ENCODE data around the gene BLNK. TPM values are rescaled to one million over a fixed set of nuclear protein-coding genes. Genes with fewer than 3 reads are reported as not detected.

Gene BLNK
- total RNA-seq, 1 donor from 2014 or later: not detected

DNA sequence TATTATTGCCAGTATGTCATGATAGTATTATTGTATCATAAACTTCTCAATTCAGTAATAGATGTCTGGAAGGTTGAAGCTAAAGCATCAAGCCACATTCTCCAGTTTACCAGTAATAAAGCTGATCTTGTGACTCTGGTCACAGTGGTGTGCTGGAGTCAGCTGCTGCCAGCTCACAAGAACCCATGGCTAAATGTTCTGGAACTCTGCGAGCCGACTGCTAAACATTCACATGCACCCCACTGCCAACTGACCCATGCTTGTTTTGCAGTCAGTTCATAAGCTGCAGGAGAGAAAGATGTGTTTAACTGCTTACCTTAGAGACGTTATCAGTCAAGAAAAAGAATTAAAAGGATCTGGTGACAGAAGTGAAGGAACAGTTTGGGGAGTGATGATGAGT, 27.0 kb upstream of the BLNK start:
- H3K4me1 Mint-ChIP-seq: peaks cover 10% of the 10 kb centered on the region
- peak overlapping the region; percentile 3 for H2AFZ ChIP-seq (replicated peaks)
- TF ChIP-seq EZH2phosphoT487 (IDR thresholded peaks at IDR 0.05) (no peak), EZH2 (IDR thresholded peaks at IDR 0.05) (no peak)
- TF ChIP-seq, protein P1, sequence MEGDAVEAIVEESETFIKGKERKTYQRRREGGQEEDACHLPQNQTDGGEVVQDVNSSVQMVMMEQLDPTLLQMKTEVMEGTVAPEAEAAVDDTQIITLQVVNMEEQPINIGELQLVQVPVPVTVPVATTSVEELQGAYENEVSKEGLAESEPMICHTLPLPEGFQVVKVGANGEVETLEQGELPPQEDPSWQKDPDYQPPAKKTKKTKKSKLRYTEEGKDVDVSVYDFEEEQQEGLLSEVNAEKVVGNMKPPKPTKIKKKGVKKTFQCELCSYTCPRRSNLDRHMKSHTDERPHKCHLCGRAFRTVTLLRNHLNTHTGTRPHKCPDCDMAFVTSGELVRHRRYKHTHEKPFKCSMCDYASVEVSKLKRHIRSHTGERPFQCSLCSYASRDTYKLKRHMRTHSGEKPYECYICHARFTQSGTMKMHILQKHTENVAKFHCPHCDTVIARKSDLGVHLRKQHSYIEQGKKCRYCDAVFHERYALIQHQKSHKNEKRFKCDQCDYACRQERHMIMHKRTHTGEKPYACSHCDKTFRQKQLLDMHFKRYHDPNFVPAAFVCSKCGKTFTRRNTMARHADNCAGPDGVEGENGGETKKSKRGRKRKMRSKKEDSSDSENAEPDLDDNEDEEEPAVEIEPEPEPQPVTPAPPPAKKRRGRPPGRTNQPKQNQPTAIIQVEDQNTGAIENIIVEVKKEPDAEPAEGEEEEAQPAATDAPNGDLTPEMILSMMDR (IDR thresholded peaks at IDR 0.05): no peak
- DNase-seq (ENCODE audit: low spot score): no peak
- no peaks in the 10 kb centered on the region for H3K9me3 Mint-ChIP-seq
- H3K4me2 ChIP-seq: no peak overlapping the region
- no peak overlapping the region for H3K4me3 Mint-ChIP-seq
- no peak overlapping the region for H3K9ac ChIP-seq
- peaks cover 24% of the 10 kb centered on the region for H3K4me1 ChIP-seq
- peaks cover 14% of the 10 kb centered on the region for H3F3A ChIP-seq (ENCODE audit: low read depth)
- no peaks in the 10 kb centered on the region for H3K79me2 ChIP-seq (ENCODE audit: low read depth)
- H3K36me3 Mint-ChIP-seq: no peaks in the 10 kb centered on the region
- no peaks in the 10 kb centered on the region for H3K27me3 ChIP-seq
- peaks cover 3% of the 10 kb centered on the region for H3K27me3 Mint-ChIP-seq (ENCODE audit: insufficient read depth, low read depth)
- no peak overlapping the region for H3K4me3 ChIP-seq
- H3K27ac Mint-ChIP-seq: no peak overlapping the region
- H3K36me3 ChIP-seq: no peaks in the 10 kb centered on the region
- H3K27ac ChIP-seq: no peak overlapping the region
- H3K9me3 ChIP-seq (ENCODE audit: low read depth): no peaks in the 10 kb centered on the region
- H4K20me1 ChIP-seq (ENCODE audit: low read depth): no peaks in the 10 kb centered on the region

DNA sequence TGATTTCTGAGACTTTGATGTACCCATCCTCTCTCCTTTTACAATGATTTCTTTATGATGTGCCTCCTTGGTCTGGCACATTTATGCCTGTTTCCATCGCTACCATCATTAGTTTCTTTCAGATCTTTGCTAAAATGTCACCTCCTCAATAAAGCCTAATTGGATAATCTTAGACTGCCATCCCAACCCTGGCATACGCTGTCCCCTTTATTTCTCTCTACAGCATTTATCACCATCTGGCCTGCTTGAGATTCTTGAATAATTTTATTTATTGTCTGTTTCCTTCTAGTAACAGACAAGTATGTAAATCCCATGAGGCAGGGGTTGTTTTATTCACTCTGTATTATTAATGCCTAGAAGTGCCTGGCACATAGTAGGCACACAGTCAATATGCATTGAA, 26.1 kb upstream of the BLNK start:
- Histone ChIP-seq H3F3A (ENCODE audit: low read depth) (peaks cover 14% of the 10 kb centered on the region), H3K79me2 (ENCODE audit: low read depth) (no peaks in the 10 kb centered on the region)

DNA sequence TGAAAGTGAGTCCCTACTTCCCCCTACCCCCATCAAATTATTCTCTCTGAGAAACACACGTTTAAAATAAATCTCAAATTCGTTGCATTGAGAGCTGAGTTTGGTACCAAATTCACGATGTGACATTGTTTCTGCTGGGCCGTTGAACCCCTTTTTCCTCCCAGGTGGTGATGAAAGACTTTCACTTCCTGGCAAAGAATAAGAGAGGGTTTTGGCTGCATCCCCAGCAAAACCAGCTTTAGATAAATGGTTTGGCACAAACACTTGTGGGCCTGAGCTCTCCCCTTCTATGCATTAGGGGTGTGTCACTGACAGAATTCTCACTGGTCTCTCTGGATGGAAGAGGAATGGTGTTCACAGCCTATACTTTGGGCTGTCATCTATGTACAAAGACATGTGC, 24.1 kb upstream of the BLNK start:
- Histone ChIP-seq H3F3A (ENCODE audit: low read depth) (no peaks in the 10 kb centered on the region), H3K4me2 (no peak overlapping the region), H3K27me3 (no peaks in the 10 kb centered on the region), H3K36me3 (no peaks in the 10 kb centered on the region), H3K9me3 (ENCODE audit: low read depth) (no peaks in the 10 kb centered on the region), H3K4me1 (peaks cover 3% of the 10 kb centered on the region), H4K20me1 (ENCODE audit: low read depth) (no peaks in the 10 kb centered on the region), H2AFZ (replicated peaks) (no peak overlapping the region), H3K4me3 (no peak overlapping the region), H3K79me2 (ENCODE audit: low read depth) (no peaks in the 10 kb centered on the region), H3K9ac (no peak overlapping the region), H3K27ac (no peak overlapping the region)
- Mint-ChIP-seq H3K4me3 (no peak overlapping the region), H3K4me1 (peaks cover 3% of the 10 kb centered on the region), H3K27ac (no peak overlapping the region), H3K9me3 (no peaks in the 10 kb centered on the region), H3K36me3 (no peaks in the 10 kb centered on the region), H3K27me3 (ENCODE audit: insufficient read depth, low read depth) (no peaks in the 10 kb centered on the region)
- no peak for TF ChIP-seq EZH2phosphoT487 (IDR thresholded peaks at IDR 0.05)
- TF ChIP-seq, protein P1 (IDR thresholded peaks at IDR 0.05): no peak
- TF ChIP-seq EZH2 (IDR thresholded peaks at IDR 0.05): no peak
- DNase-seq (ENCODE audit: low spot score): no peak

More for the DNA sequence above, 26.1 kb upstream of the BLNK start:
- no peak overlapping the region for H3K4me3 ChIP-seq
- H3K9ac ChIP-seq: no peak overlapping the region
- H3K4me3 Mint-ChIP-seq: no peak overlapping the region
- peaks cover 3% of the 10 kb centered on the region for H3K27me3 Mint-ChIP-seq (ENCODE audit: insufficient read depth, low read depth)
- H3K36me3 Mint-ChIP-seq: no peaks in the 10 kb centered on the region
- H3K4me2 ChIP-seq: no peak overlapping the region
- H3K36me3 ChIP-seq: no peaks in the 10 kb centered on the region
- no peaks in the 10 kb centered on the region for H3K9me3 Mint-ChIP-seq
- H3K9me3 ChIP-seq (ENCODE audit: low read depth): no peaks in the 10 kb centered on the region
- DNase-seq (ENCODE audit: low spot score): no peak
- no peaks in the 10 kb centered on the region for H3K27me3 ChIP-seq
- H3K4me1 Mint-ChIP-seq: peaks cover 10% of the 10 kb centered on the region
- H3K4me1 ChIP-seq: peaks cover 23% of the 10 kb centered on the region
- H2AFZ ChIP-seq (replicated peaks): no peak overlapping the region
- H3K27ac Mint-ChIP-seq: no peak overlapping the region
- H3K27ac ChIP-seq: no peak overlapping the region
- TF ChIP-seq, protein P1 (IDR thresholded peaks at IDR 0.05): no peak
- TF ChIP-seq EZH2 (IDR thresholded peaks at IDR 0.05) (no peak), EZH2phosphoT487 (IDR thresholded peaks at IDR 0.05) (no peak)
- H4K20me1 ChIP-seq (ENCODE audit: low read depth): no peaks in the 10 kb centered on the region

All from neural progenitor cell (in vitro differentiated cells).